HepG2 (cell line): ENCODE results near the gene EMILIN1. TPM values are rescaled to one million over a fixed set of nuclear protein-coding genes. Genes with fewer than 3 reads are reported as not detected.

ENCODE experiments used
- ESRRA ChIP-seq: sonication (generic); formaldehyde crosslinking; IDR thresholded peaks from 2 replicates; pipeline ENCODE4 v1.5.1; 2020; ENCODE audit warnings: mild to moderate bottlenecking, low read depth, missing genetic modification reagents
- FOXA3 ChIP-seq: IDR thresholded peaks from 2 replicates; pipeline ENCODE4 v1.6.1; 2016; ENCODE audit warnings: missing genetic modification reagents, missing compliant biosample characterization
- GMEB1 ChIP-seq: sonication (generic); formaldehyde crosslinking; IDR thresholded peaks from 2 replicates; pipeline ENCODE4 v1.5.1; 2020; ENCODE audit warnings: missing genetic modification reagents, mild to moderate bottlenecking, borderline replicate concordance
- HNRNPL ChIP-seq: fragments of 200-400 bp; formaldehyde crosslinking; IDR thresholded peaks from 2 replicates; pipeline ENCODE4 v1.6.1; 2017; ENCODE audit warnings: mild to moderate bottlenecking, low read depth, low read length
- NFE2L2 ChIP-seq: fragments of 150-350 bp; IDR thresholded peaks from 2 replicates; pipeline ENCODE4 v1.6.1; 2014; ENCODE audit warnings: low read length
- POGZ ChIP-seq: sonication (generic); formaldehyde crosslinking; IDR thresholded peaks from 2 replicates; pipeline ENCODE4 v1.4.0; 2020; ENCODE audit warnings: mild to moderate bottlenecking, missing genetic modification reagents
- POLR2AphosphoS5 ChIP-seq: IDR thresholded peaks from 2 replicates; pipeline ENCODE4 v1.6.1; 2012; ENCODE audit warnings: low read depth, low read length
- TBX3 ChIP-seq: fragments of 450-650 bp; IDR thresholded peaks from 2 replicates; pipeline ENCODE4 v1.6.1; 2017; ENCODE audit warnings: antibody characterized with exemption, mild to moderate bottlenecking, inconsistent platforms, borderline replicate concordance
- ZBTB38 ChIP-seq: sonication (generic); formaldehyde crosslinking; IDR thresholded peaks from 2 replicates; pipeline ENCODE4 v1.5.1; 2020; ENCODE audit warnings: mild to moderate bottlenecking, missing genetic modification reagents
- ZBTB7B ChIP-seq: sonication (generic); formaldehyde crosslinking; IDR thresholded peaks from 2 replicates; pipeline ENCODE4 v1.4.0; 2020; ENCODE audit warnings: missing genetic modification reagents
- ZNF317 ChIP-seq: sonication (generic); formaldehyde crosslinking; IDR thresholded peaks from 2 replicates; pipeline ENCODE4 v1.5.0; 2020; ENCODE audit warnings: mild to moderate bottlenecking, missing genetic modification reagents
- ZNF557 ChIP-seq: sonication (generic); formaldehyde crosslinking; IDR thresholded peaks from 2 replicates; pipeline ENCODE4 v1.4.0; 2020; ENCODE audit warnings: missing genetic modification reagents
- ZNF614 ChIP-seq: IDR thresholded peaks from 2 replicates; pipeline ENCODE4 v1.6.1; 2018; ENCODE audit warnings: missing biosample characterization, missing genetic modification reagents, inconsistent platforms, borderline replicate concordance
- ZSCAN25 ChIP-seq: sonication (generic); formaldehyde crosslinking; IDR thresholded peaks from 2 replicates; pipeline ENCODE4 v1.8.0; 2022; ENCODE audit warnings: mild to moderate bottlenecking, missing genetic modification reagents
- polyA plus RNA-seq, 8 experiments: library from polyadenylated mRNA; depleted of rRNA in 3 of 8; stranded (reverse) in 7 of 8; unstranded in 1 of 8; fragments of >200 nt; fragmentation: Illumina TruSeq in 4 of 8; extraction: Trizol in 4 of 8; gene quantifications; 2 replicates each; pipeline versions ENCODE4 v1.2.1 to v1.2.3, GENCODE V29; 2011 to 2016; ENCODE audit warnings: low read depth in 4 of 8, missing spikeins in 1 of 8, mixed read lengths in 1 of 8; ENCODE audit not compliant: insufficient read depth in 1 of 8
- total RNA-seq, 5 experiments: library from RNA; depleted of rRNA; stranded (reverse); fragments of >200 nt; fragmentation: Illumina TruSeq; extraction: Trizol; gene quantifications; 2 replicates each; pipeline ENCODE4 v1.2.3, GENCODE V29; 2016; ENCODE audit warnings: low read depth in 1 of 5
- TF ChIP-seq, protein P1 (sequence below): sonication (generic); formaldehyde crosslinking; conservative IDR thresholded peaks from 2 replicates; pipeline ENCODE4 v1.4.0; 2020; ENCODE audit warnings: missing genetic modification reagents
- TF ChIP-seq, protein P2 (sequence below), 2 experiments: sonication (generic) in 1 of 2; formaldehyde crosslinking in 1 of 2; IDR thresholded peaks; 2 replicates each; pipeline versions ENCODE4 v1.6.1 to v1.9.0; 2014 to 2022; ENCODE audit warnings: antibody characterized with exemption in 1 of 2, borderline replicate concordance in 1 of 2, inconsistent platforms in 1 of 2, low read depth in 1 of 2, missing genetic modification reagents in 1 of 2
- TF ChIP-seq, protein P3 (sequence below): sonication (generic); formaldehyde crosslinking; IDR thresholded peaks from 2 replicates; pipeline ENCODE4 v1.8.0; 2022; ENCODE audit warnings: missing genetic modification reagents, mild to moderate bottlenecking, borderline replicate concordance

Gene EMILIN1
- total and polyA plus RNA-seq, 2 of the 13 experiments (the other 11 are each of a cell fraction or from before 2014, with no cell fraction given) = 8.1 to 9.7 TPM

GRCh38 chr2:27123302-27124150 lies 45.1 kb downstream of the EMILIN1 start, which contains the start of gene ABHD1 (continued):
- TF ChIP-seq, protein P1, sequence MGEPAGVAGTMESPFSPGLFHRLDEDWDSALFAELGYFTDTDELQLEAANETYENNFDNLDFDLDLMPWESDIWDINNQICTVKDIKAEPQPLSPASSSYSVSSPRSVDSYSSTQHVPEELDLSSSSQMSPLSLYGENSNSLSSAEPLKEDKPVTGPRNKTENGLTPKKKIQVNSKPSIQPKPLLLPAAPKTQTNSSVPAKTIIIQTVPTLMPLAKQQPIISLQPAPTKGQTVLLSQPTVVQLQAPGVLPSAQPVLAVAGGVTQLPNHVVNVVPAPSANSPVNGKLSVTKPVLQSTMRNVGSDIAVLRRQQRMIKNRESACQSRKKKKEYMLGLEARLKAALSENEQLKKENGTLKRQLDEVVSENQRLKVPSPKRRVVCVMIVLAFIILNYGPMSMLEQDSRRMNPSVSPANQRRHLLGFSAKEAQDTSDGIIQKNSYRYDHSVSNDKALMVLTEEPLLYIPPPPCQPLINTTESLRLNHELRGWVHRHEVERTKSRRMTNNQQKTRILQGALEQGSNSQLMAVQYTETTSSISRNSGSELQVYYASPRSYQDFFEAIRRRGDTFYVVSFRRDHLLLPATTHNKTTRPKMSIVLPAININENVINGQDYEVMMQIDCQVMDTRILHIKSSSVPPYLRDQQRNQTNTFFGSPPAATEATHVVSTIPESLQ = no peak
- peak; percentile 62; the same call in 1 of the 2 replicates for TF ChIP-seq POGZ (CRISPR knock-in tag)
- TF ChIP-seq FOXA3 (CRISPR knock-in tag) = peak; percentile 5; the same call in 1 of the 2 replicates
- TF ChIP-seq HNRNPL = 0 out of 2 replicates have a peak, but pooled peaks have one; percentile 52
- TF ChIP-seq ZNF557 (CRISPR knock-in tag) = no peak
- TF ChIP-seq ZBTB38 = peak; percentile 72
- TF ChIP-seq ZSCAN25 (CRISPR knock-in tag) = peak; percentile 19; the same call in 1 of the 2 replicates
- TF ChIP-seq, protein P2, sequence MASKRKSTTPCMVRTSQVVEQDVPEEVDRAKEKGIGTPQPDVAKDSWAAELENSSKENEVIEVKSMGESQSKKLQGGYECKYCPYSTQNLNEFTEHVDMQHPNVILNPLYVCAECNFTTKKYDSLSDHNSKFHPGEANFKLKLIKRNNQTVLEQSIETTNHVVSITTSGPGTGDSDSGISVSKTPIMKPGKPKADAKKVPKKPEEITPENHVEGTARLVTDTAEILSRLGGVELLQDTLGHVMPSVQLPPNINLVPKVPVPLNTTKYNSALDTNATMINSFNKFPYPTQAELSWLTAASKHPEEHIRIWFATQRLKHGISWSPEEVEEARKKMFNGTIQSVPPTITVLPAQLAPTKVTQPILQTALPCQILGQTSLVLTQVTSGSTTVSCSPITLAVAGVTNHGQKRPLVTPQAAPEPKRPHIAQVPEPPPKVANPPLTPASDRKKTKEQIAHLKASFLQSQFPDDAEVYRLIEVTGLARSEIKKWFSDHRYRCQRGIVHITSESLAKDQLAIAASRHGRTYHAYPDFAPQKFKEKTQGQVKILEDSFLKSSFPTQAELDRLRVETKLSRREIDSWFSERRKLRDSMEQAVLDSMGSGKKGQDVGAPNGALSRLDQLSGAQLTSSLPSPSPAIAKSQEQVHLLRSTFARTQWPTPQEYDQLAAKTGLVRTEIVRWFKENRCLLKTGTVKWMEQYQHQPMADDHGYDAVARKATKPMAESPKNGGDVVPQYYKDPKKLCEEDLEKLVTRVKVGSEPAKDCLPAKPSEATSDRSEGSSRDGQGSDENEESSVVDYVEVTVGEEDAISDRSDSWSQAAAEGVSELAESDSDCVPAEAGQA (IDR thresholded peaks at IDR 0.05; ENCODE audit: low read depth) = 0 out of 2 replicates have a peak, but pooled peaks have one; percentile 6
- TF ChIP-seq, protein P2 (CRISPR knock-in tag; IDR thresholded peaks at IDR 0.05; ENCODE audit: borderline replicate concordance) = no peak
- peak; percentile 58 for TF ChIP-seq NFE2L2
- TF ChIP-seq ZBTB7B (CRISPR knock-in tag) = peak; percentile 89
- TF ChIP-seq, protein P3, sequence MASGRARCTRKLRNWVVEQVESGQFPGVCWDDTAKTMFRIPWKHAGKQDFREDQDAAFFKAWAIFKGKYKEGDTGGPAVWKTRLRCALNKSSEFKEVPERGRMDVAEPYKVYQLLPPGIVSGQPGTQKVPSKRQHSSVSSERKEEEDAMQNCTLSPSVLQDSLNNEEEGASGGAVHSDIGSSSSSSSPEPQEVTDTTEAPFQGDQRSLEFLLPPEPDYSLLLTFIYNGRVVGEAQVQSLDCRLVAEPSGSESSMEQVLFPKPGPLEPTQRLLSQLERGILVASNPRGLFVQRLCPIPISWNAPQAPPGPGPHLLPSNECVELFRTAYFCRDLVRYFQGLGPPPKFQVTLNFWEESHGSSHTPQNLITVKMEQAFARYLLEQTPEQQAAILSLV = peak; percentile 71; the same call in 1 of the 2 replicates
- peak; percentile 60 for TF ChIP-seq POLR2AphosphoS5
- TF ChIP-seq TBX3 = 0 out of 2 replicates have a peak, but pooled peaks have one; percentile 38
- TF ChIP-seq ZNF614 (CRISPR knock-in tag) = peak; percentile 66; the same call in 1 of the 2 replicates
- peak; percentile 35; the same call in 1 of the 2 replicates for TF ChIP-seq ZNF317 (CRISPR knock-in tag)
- TF ChIP-seq ESRRA (CRISPR knock-in tag) = 0 out of 2 replicates have a peak, but pooled peaks have one; percentile 18
- peak; percentile 42; the same call in 1 of the 2 replicates for TF ChIP-seq GMEB1 (CRISPR knock-in tag)
